Subcutaneous abdominal adipose tissue (tissue), 5 donors: Measurements from ENCODE around the gene KCNN2.
"Not testable (repeated sequence)": the region's sequence is repeated elsewhere in the genome, so short reads cannot be mapped to it uniquely, and the experiment has no call there.

Experiments used
- H3K27ac ChIP-seq: one replicate; pipeline ENCODE4 v1.7.0; 2013; ENCODE audit warnings: low read depth, mild to moderate bottlenecking, inconsistent platforms, low read length, moderate library complexity
- H3K27me3 ChIP-seq, 5 donors: one replicate each; pipeline ENCODE4 v1.7.0; 2013; ENCODE audit warnings: low read length in 5 of 5, inconsistent platforms in 1 of 5; ENCODE audit not compliant: control insufficient read depth in 5 of 5, insufficient read depth in 4 of 5
- H3K36me3 ChIP-seq, 5 donors: one replicate each; pipeline ENCODE4 v1.7.0; 2013; ENCODE audit warnings: low read length in 5 of 5; ENCODE audit not compliant: control insufficient read depth in 5 of 5, insufficient read depth in 5 of 5
- H3K4me1 ChIP-seq, 5 donors: one replicate each; pipeline ENCODE4 v1.7.0; 2013; ENCODE audit warnings: low read length in 5 of 5, mild to moderate bottlenecking in 3 of 5, moderate library complexity in 1 of 5; ENCODE audit not compliant: control insufficient read depth in 5 of 5, insufficient read depth in 5 of 5
- H3K4me3 ChIP-seq, 5 donors: one replicate each; pipeline ENCODE4 v1.7.0; 2013; ENCODE audit warnings: low read length in 5 of 5, low read depth in 1 of 5
- H3K9ac ChIP-seq, 5 donors: one replicate each; pipeline ENCODE4 v1.7.0; 2013; ENCODE audit warnings: low read length in 5 of 5, mild to moderate bottlenecking in 4 of 5, moderate library complexity in 3 of 5
- H3K9me3 ChIP-seq, 5 donors: one replicate each; pipeline ENCODE4 v1.7.0; 2013; ENCODE audit warnings: low read length in 5 of 5; ENCODE audit not compliant: control insufficient read depth in 5 of 5
- donor health status: healthy.
- donor health status: healthy.
- donor health status: healthy.
- donor health status: healthy.
- donor health status: healthy.

KCNN2 gene

DNA sequence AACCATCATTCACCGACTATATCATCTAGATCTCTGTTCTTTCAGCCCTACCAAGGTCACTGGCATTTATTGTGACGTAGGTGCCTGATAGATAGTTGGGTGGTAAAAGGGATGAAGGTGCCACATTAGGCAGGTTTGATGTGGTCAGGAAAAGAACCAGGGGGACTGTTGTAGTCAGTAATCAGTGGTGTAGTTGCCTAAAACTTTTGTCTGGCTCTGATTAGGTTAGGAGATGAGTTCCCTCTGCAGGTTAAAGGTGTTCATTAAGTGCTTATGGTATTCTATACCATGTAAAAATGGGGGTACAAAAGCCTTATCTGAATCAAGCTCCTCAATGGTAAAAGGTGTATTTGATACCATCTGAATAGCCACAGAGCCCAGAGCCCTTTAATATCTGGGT lies 55.6 kb downstream of the KCNN2 start:
- no peak overlapping the region for H3K9ac ChIP-seq
- no peaks in the 10 kb centered on the region for H3K27me3 ChIP-seq
- no peaks in the 10 kb centered on the region for H3K4me1 ChIP-seq
- no peak overlapping the region for H3K27ac ChIP-seq
- H3K36me3 ChIP-seq: no peaks in the 10 kb centered on the region
- no peaks in the 10 kb centered on the region for H3K9me3 ChIP-seq
- no peak overlapping the region for H3K4me3 ChIP-seq

DNA sequence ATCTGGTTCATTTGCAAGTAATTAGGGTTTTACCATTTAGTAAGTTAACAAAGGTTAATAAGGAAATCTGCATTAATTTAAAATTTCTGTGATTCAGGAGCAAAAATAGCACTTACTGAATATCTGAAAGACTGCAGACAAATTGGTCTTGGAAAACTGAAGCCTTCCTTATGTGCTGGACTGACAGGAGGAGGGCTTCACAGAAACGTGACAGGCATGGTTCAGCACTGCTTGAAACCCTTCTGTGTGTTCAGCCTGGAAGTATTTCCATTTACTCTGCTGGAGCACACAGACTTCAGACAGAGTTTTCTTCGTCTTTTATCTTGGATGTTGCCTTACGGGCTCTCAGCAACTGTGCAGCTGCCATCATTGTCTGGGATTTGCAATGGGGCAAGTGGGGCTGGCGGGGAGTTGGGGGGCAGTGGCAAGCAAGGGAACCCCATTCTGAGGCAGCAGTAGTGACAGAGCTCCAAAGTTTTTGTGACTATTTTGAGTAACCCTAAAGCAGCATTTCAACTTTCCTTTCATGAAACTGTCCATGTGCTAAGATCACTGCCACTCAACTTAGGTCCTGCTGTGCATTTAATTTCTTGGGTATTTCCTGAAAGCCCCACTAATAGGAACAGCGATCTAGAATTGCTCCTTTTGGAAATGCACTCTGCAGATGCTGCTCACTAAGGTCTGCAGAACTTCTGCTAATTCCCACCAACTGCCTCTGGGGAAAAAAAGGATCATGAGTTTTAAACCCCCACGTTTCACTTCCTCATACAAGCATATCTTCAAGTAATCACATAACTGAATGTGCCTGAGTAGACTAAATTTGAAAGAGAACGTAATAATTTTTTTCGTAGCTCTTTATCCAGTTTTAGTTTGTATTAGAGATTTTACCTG lies 56.6 kb downstream of the KCNN2 start:
- Histone ChIP-seq H3K27me3 (no peaks in the 10 kb centered on the region), H3K4me3 (no peak overlapping the region), H3K9me3 (no peaks in the 10 kb centered on the region), H3K4me1 (no peaks in the 10 kb centered on the region), H3K27ac (no peak overlapping the region), H3K9ac (no peak overlapping the region), H3K36me3 (no peaks in the 10 kb centered on the region)

DNA sequence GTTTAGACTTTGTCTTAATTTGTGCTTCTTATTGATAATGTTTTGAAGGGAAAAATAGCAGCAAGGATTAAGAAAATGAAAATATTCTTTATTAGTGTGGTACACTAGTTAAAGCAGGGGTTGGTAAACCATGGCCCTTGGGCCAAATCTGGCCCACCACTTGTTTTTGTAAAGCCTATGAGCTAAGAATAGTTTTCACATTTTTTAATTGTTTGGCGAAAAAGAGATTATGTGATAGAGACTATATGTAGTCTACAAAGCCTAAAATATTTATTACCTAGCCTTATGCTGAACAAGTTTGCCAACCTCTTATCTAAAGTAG lies 57.2 kb downstream of the KCNN2 start:
- Histone ChIP-seq H3K27me3 (no peaks in the 10 kb centered on the region), H3K36me3 (no peaks in the 10 kb centered on the region), H3K9ac (no peak overlapping the region), H3K4me3 (no peak overlapping the region), H3K9me3 (no peaks in the 10 kb centered on the region), H3K4me1 (no peaks in the 10 kb centered on the region), H3K27ac (no peak overlapping the region)

DNA sequence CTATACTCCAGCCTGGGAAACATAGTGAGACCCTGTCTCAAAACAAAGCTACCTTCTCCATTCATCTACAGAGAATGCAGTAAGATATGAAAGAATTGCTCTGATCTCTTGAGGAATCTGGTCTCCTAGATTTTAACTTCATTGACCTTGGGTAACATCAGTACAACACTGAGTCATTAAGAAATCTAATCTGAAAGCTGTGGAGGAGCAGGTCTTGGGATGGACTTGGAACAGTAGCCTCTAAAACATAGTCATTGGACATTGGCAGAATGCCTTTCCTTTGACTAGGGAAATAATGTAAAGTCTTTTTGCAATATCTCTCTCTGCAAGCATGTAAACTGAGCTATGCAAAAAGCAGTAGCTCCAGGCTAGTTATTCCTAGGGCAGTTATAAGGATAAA lies 58.1 kb downstream of the KCNN2 start:
- Histone ChIP-seq H3K4me1 (no peaks in the 10 kb centered on the region), H3K36me3 (no peaks in the 10 kb centered on the region), H3K27ac (no peak overlapping the region), H3K27me3 (no peaks in the 10 kb centered on the region), H3K4me3 (no peak overlapping the region), H3K9me3 (no peaks in the 10 kb centered on the region), H3K9ac (no peak overlapping the region)

DNA sequence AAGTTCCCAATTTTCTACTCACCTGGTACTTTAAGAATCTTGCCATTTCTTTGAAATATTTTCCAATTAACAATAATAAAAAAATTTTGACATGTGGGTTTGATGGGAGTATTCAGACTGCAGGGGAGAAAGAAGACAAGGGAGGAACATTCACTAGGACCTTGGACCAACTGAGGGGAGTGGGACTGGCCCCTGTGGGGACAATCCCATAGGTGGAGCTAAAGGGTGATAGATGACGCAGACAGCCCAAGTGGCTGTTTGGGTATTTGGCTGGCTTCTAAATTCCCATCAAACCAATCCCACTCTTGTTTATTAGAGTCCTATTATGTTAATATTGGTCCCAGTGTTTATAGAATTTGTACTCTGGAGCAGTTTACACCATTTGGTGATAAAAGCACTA lies 65.3 kb downstream of the KCNN2 start:
- no peaks in the 10 kb centered on the region for H3K9me3 ChIP-seq

DNA sequence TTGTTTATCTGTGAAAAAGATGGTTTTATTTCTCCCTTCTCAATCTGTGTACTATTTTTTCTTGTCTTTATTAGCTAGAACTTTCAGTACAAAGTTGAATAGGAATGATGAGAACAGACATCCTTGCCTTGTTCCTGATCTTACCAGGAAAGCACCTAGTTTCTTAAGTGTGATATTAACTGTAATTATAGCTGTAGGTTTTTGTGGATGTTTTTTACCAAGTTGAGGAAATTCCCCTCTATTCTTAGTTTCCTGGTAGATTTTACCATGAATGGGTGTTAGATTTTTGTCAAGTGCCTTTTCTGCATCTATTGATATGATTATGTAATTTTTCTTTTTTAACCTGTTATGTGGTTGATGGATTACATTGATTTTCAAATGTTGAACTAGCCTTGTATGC lies 68.7 kb downstream of the KCNN2 start:
- no peaks in the 10 kb centered on the region for H3K4me1 ChIP-seq
- no peak overlapping the region for H3K27ac ChIP-seq
- H3K9ac ChIP-seq: no peak overlapping the region
- no peaks in the 10 kb centered on the region for H3K36me3 ChIP-seq
- H3K4me3 ChIP-seq: no peak overlapping the region
- no peaks in the 10 kb centered on the region for H3K9me3 ChIP-seq
- no peaks in the 10 kb centered on the region for H3K27me3 ChIP-seq

More for the DNA sequence above, 65.3 kb downstream of the KCNN2 start:
- Histone ChIP-seq H3K27ac (no peak overlapping the region), H3K36me3 (no peaks in the 10 kb centered on the region), H3K27me3 (no peaks in the 10 kb centered on the region), H3K4me3 (no peak overlapping the region), H3K4me1 (no peaks in the 10 kb centered on the region), H3K9ac (no peak overlapping the region)

DNA sequence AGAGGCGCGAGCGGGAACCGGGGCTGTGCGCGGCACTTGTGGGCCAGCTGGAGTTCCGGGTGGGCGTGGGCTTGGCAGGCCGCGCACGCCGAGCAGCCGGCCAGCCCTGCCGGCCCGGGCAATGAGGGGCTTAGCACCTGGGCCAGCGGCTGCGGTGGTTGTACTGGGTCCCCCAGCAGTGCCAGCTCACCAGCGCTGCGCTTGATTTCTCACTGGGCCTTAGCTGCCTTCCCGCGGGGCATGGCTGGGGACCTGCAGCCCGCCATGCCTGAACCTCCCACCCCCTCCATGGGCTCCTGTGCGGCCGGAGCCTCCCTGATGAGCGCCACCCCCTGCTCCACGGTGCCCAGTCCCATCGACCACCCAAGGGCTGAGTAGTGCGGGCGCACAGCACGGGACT lies 70.8 kb downstream of the KCNN2 start:
- H3K4me3 ChIP-seq, H3K9ac ChIP-seq, H3K27me3 ChIP-seq, H3K4me1 ChIP-seq, H3K9me3 ChIP-seq, H3K36me3 ChIP-seq, H3K27ac ChIP-seq: not testable (repeated sequence)

DNA sequence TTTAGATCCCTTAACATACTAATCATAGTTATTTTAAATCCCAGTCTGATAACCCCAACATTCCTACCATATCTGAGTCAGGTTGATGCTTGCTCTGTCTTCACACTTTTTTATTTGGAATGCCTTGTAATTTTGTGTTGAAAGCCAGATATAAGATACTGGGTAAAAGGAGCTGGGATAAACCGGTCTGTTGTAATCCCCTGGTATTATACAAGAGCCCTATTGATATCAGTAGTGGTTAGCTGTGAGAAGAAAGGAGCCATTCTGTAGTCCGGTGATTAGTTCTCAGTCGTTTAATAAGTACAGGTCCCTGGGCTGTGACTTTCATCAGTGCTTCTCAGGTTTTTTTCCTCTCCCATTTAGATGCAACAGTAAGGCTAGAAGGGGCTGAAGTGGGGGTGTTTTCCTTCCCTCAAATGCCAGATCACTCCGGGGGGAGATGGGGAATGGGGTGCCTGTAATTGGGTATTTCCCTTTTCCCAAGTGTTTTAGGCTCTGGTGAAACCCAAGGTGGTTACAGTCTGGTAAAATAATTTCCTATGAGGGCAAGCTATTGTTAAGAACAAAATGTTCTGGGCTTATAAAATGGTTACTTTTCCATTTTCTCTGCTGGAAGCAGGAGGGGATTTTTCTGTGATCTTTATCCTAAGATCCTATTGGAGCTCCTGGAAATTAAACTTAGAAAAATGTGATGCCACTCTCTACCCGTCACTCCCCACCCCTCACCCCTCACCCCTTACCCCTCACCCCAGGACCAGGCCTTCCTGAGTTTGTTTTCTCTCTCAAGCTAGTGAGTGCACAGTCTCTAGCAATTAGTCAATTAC lies 72.7 kb downstream of the KCNN2 start:
- Histone ChIP-seq H3K9me3 (no peaks in the 10 kb centered on the region), H3K4me1 (no peaks in the 10 kb centered on the region), H3K27me3 (no peaks in the 10 kb centered on the region), H3K9ac (no peak overlapping the region), H3K4me3 (no peak overlapping the region), H3K36me3 (no peaks in the 10 kb centered on the region), H3K27ac (no peak overlapping the region)

DNA sequence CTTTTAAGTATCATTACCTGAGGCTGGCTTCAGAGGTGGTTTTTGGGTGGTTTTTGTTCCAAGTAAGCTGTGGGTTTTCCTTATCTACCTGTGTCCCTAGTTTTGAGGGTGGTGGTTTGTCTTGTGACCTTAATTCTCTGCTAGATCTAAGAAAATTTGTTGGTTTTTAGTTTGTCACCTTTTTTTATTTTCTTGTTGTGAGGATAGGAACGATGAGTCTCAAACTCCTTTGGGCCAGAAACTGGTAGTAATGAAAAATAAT lies 73.3 kb downstream of the KCNN2 start:
- Histone ChIP-seq H3K27me3 (no peaks in the 10 kb centered on the region), H3K9ac (no peak overlapping the region), H3K36me3 (no peaks in the 10 kb centered on the region), H3K9me3 (no peaks in the 10 kb centered on the region), H3K27ac (no peak overlapping the region), H3K4me3 (no peak overlapping the region), H3K4me1 (no peaks in the 10 kb centered on the region)

DNA sequence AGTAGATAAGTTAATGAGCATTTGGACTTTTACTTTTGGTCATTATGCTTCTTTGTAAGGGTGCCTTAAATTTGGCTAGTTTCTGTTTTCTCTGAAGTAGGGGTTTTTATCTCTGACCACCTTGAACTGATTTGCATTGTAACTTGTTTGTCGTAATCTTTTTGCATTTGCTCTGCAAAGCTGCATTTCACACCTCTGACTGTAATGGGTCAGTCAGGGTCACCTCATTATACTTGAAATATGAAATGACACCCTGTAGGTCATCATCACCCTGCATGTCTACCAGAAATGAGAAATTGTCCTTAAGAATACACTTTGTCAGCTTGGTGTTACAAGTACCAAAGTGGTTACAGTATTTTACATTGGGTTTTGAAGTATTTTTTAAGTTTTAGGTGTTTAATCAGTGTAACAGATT lies 74.0 kb downstream of the KCNN2 start:
- Histone ChIP-seq H3K27ac (no peak overlapping the region), H3K27me3 (no peaks in the 10 kb centered on the region), H3K4me3 (no peak overlapping the region), H3K9ac (no peak overlapping the region), H3K4me1 (no peaks in the 10 kb centered on the region), H3K36me3 (no peaks in the 10 kb centered on the region), H3K9me3 (no peaks in the 10 kb centered on the region)
